Epidermal melanocyte (primary cell): Measurements from ENCODE around the gene SNUPN.

Experiments
- DNase-seq: peaks from one replicate; pipeline ENCODE4 v3.0.0; 2011; ENCODE audit warnings: low spot score; ENCODE audit not compliant: insufficient read length

The SNUPN gene

DNA sequence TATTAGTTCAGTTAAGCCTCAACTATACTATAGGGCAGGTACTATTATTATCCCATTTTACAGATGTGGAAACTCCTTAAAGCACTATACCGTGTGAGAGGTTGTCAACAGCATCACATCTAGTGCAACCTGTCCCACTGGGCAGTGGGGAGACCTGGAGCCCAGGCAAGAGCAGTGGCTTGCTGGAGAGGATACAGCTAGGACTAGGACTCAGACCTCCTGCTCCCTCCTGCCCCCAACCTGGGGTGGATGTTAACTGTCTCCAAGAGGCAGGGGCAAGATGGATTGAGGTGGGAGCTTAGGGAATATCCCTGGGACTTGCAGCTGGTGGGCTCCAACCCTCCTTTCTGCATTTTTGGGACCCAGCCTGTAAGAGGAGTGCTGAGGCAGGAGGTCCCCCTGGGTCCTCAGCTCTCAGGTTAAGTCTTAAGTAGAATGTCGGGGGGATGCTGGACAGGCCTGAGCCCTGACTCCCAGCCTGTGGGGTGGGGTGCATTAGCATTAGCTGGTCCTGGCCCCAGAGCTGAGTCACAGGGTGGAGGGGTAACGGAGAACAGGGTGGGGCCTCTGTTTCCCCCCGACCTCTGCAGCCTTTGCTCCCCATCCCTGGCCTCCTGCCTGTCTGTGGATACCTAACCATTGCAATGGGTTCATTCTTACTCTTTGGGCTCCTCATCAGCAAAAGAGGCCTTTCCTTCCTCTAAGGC, 28.8 kb upstream of the SNUPN start:
- no peak for DNase-seq

GRCh38 chr15:75653347-75653913, 27.9 kb upstream of the SNUPN start:
- DNase-seq = no peak

- no peak for DNase-seq
Observed at GRCh38 chr15:75651810-75652543, 26.5 kb upstream of the SNUPN start.

DNA sequence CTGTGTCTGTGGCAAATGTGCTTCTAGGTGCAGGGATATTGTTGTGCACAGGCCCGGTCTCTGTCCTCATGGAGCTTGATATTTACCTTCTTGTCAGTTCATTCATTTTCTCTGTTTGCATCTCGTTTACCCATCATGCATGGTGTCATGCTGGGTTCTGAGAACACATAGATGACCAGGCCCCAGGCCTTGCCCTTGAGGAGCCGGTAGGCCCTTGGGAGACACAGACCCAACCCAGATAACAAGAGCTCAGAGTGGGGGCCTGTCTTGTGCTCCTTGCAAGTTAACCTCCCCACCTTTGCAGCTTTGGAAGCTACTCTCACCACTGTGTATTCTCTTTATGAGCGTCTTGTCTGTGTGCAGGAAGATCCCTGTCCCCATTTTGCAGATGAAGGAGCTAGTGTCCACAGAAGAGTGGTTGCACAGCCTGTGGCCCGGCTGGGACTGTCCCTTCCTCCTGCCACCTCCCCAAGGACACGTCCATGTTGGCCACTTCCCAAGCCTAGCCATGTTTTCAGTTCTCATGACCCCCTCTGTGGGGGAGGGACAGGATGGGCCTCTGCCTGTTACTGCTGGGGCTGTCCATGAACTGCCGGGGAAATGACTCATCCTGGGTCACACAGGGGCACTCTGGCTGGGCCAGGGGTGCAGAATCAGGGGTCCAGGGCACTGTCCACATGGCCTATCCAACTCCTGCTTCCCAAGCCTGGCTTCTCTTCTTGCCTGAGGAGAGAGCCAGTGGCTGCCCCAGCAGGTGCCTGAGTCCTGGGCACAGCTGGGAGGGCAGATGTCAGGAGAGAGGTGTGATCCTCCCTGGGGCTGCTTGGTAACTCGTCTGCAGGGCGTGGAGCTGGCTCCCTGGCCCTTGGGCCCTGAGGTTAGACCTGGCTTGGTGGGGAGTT, 25.6 kb upstream of the SNUPN start:
- DNase-seq = no peak

DNA sequence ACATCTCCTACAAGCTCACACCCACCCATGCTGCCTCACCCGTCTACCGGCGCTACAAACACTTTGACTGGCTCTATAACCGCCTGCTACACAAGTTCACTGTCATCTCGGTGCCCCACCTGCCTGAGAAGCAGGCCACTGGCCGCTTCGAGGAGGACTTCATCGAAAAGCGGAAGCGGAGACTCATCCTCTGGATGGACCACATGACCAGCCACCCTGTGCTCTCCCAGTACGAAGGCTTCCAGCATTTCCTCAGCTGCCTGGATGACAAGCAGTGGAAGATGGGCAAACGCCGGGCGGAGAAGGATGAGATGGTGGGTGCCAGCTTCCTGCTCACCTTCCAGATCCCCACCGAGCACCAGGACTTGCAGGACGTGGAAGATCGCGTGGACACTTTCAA, 24.3 kb upstream of the SNUPN start:
- DNase-seq = no peak

DNA sequence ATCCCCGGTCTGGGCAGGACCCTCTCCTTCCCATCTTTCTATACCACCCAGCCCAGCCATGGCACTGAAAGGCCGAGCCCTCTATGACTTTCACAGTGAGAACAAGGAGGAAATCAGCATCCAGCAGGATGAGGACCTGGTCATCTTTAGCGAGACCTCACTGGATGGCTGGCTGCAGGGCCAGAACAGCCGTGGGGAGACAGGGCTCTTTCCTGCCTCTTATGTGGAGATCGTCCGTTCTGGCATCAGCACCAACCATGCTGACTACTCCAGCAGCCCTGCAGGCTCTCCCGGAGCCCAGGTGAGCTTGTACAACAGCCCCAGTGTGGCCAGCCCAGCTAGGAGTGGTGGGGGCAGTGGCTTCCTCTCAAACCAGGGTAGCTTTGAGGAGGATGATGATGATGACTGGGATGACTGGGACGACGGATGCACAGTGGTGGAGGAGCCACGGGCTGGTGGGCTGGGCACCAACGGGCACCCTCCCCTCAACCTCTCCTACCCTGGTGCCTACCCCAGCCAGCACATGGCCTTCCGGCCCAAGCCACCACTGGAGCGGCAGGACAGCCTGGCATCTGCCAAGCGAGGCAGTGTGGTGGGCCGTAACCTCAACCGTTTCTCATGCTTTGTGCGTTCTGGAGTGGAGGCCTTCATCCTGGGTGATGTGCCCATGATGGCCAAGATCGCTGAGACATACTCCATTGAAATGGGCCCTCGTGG, 23.7 kb upstream of the SNUPN start:
- no peak for DNase-seq

GRCh38 chr15:75648156-75649000, 22.9 kb upstream of the SNUPN start:
- DNase-seq = no peak

DNA sequence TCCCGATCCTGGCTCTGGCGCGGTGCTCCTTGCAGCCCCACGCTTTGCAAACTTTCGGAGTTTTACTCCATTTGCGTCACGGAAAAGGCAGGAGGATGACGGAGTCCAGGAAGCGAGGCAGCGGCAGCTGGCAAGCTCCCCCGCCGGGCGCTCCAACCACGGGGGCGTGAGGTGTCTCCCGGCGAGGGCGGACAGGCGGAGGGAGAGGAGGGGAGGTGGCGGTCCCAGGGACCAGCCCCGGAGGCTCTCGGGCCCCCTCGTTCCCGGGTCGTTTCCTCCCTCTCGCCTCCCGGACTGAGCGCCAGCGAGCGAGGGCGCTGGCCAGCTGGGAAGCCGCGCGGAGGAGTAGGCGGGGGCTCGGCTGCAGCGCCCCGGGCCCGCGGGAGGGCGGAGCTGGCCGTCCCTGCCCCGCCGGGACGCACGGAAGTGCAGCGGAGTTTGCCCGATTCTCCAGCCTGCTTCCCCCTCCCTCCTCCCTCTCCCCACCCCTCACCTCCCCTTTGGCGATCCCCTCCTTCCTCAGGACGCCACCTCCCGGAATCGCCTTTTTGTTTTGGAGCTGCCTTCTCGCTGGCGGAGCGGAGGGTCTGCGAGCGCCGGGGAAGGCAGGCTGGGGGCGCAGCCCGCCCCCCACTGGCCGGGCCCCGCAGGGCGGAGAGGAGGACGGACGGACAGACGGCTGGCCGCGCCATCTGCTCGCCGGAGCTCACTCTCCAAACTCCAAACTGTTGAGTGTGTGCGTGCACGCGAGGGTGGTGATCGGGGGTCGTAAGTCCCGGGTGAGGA, 22.0 kb upstream of the SNUPN start, which contains the start of gene SNX33:
Gene SNX33, plus strand, starts transcription at position 543 of the 786 bp plus-strand sequence. CDS start 1,191 bp downstream, outside the sequence.
- DNase-seq = peak; percentile 88

- DNase-seq = no peak
Observed at GRCh38 chr15:75646944-75647364, 21.4 kb upstream of the SNUPN start.

GRCh38 chr15:75646112-75646943, 20.8 kb upstream of the SNUPN start:
- DNase-seq = no peak

GRCh38 chr15:75644376-75644775, 18.9 kb upstream of the SNUPN start:
- no peak for DNase-seq

DNA sequence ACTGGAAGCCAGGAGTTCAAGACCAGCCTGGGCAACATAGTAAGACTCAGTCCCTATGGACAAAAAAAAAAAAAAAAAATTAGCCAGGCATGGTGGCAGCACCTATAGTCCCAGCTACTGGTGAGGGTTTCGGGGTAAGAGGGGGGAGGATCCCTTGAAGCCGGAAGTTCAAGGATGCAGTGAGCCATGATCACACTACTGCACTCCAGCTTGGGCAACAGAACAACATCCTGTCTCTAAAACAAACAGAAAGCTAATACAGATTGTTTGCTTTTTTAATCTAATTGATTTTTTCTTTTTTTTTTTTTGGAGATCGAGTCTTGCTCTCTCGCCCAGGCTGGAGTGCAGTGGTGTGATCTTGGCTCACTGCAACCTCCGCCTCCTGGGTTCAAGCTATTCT, 16.1 kb upstream of the SNUPN start:
- no peak for DNase-seq

GRCh38 chr15:75641179-75641503, 15.6 kb upstream of the SNUPN start:
- DNase-seq = no peak

DNA sequence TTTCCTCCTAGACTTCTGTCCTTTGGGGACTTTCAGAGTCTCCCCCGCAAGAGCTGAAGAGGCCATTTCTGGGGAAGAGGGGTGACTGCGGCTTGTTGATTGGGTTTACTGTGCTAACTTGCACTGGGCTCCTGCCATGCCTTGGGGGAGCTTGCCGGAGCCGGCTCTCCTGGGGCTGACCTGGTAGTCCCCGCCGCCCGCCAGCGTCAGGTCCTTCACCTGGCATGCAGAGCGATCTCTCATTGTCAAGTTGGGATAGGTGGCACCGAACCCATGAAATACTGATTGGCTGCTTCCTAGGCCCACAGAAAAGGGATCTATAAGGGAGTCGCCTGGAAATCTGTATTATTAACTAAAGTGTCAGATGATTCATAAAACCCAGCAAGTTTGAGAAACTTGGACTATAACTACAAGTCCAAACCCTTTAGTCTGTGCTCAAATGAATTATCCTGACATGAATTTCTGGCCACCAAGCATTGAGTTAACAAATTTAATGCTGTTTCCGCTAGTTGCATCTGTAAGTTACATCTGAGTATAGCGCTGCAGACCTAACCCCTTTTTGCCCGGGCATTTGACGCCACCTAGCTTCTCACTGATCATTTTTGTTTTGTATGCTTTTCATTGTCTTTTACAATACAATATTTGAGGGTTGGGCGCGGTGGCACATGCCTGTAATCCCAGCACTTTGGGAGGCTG, 15.1 kb upstream of the SNUPN start:
- no peak for DNase-seq

DNA sequence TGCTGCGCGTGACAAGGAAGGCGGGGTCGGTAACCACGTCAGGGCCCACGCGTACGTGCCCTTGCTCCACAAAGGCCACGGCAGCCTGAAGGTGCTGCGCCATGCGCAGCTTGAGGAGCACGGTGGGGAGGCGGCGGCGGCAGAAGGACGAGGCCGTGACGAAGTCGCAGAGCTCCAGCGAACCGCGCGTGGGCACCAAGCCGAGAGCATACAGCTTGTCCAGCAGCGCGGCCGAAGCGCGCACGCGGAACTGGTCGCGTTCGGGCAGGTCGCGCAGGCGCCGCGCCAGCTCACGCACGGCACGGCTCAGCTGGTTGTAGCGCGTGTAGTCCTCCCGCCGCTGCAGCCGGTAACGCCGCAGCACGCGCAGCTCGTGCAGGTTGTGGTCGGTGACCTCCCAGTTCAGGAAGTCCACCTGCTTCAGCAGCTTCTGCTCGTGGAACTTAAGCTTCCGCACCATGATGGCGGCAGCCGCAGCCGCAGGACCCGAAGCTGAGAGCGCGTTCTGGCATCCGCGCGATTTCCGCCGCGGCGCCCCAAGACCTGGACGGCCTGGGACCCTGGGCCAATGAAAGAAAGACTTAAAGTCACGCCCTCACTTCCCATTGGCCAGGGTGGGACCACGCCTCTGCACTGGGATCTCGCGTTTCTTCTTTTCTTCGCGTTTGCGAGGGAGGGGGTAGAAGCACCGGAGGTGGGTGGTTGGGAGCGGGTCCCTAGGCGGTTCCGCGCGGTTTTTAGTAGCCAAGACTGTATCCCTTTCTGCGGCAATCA, 14.4 kb upstream of the SNUPN start, which contains the start of gene IMP3:
Gene IMP3, minus strand, starts transcription at position 516 of the 774 bp plus-strand sequence. Its CDS starts 56 bp downstream, at position 460.
- peak; percentile 95 for DNase-seq

GRCh38 chr15:75639191-75639708, 13.7 kb upstream of the SNUPN start:
- no peak for DNase-seq
